Measurements from ENCODE around the gene HK2.

GRCh38 chr2:74789271-74789670 is 44.7 kb upstream of the HK2 start:
- TF ChIP-seq, protein P1, sequence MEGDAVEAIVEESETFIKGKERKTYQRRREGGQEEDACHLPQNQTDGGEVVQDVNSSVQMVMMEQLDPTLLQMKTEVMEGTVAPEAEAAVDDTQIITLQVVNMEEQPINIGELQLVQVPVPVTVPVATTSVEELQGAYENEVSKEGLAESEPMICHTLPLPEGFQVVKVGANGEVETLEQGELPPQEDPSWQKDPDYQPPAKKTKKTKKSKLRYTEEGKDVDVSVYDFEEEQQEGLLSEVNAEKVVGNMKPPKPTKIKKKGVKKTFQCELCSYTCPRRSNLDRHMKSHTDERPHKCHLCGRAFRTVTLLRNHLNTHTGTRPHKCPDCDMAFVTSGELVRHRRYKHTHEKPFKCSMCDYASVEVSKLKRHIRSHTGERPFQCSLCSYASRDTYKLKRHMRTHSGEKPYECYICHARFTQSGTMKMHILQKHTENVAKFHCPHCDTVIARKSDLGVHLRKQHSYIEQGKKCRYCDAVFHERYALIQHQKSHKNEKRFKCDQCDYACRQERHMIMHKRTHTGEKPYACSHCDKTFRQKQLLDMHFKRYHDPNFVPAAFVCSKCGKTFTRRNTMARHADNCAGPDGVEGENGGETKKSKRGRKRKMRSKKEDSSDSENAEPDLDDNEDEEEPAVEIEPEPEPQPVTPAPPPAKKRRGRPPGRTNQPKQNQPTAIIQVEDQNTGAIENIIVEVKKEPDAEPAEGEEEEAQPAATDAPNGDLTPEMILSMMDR (IDR thresholded peaks at IDR 0.05), result no peak
- no peak for TF ChIP-seq POLR2A (IDR thresholded peaks at IDR 0.05)

Data from uterus (tissue), 2 donors.